Measurements from ENCODE around the gene CHAD. TPM values are rescaled to one million over a fixed set of nuclear protein-coding genes. Genes with fewer than 3 reads are reported as not detected.

CHAD gene
- polyA plus RNA-seq, 1 donor from 2014 or later, result not detected

DNA sequence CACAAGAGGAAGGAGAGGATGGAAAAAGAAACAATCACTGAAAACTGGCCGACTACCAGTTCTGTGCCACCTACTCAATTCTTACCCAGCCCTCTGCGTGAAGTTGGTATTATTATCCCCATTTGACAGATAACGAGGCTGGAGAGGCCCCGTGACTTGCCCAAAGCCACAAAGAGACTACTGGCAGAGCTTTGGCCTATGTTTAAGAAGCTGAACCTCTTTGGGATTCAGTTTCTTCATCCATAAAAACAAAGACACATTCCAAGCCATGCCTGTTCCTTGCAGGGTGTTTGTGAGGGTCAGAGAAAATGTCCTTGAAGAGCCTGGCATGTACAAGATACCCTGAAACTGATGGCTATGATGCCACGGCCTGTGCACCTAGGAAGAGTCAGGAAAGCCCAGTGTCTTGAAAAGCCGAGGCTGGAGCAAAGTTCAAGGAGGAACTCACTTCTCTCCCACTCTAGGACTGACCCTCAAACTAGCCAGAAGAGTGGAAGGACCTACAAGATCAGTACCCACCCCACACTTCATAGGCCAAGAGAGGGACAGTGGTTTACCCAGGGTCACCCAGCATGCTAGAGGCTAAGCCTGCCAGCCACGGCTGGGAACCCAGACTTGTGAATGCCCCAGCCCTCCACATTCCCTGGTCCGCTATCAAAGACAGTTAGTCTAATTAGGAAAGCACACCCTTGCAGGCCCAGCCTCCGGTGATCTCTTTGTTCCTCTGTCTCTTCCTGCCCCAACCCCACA is 44.3 kb downstream of the CHAD start:
- Histone ChIP-seq H3F3A (ENCODE audit: insufficient read depth, low read length, poor library complexity, severe bottlenecking) (no peaks in the 10 kb centered on the region), H4K20me1 (ENCODE audit: insufficient read depth) (no peaks in the 10 kb centered on the region), H3K27ac (ENCODE audit: low read length) (no peak overlapping the region), H3K36me3 (ENCODE audit: insufficient read depth, low read length) (no peaks in the 10 kb centered on the region), H3K9me3 (ENCODE audit: low read length) (no peaks in the 10 kb centered on the region), H3K4me3 (ENCODE audit: low read length) (no peak overlapping the region), H3K9me2 (ENCODE audit: insufficient read depth, low read length) (no peaks in the 10 kb centered on the region), H3K4me2 (ENCODE audit: low read length) (no peak overlapping the region), H3K27me3 (ENCODE audit: insufficient read depth, low read depth, low read length) (peaks cover 7% of the 10 kb centered on the region), H3K9ac (ENCODE audit: low read length) (no peak overlapping the region), H2AFZ (ENCODE audit: low read depth, low read length) (no peak overlapping the region), H3K79me2 (replicated peaks; ENCODE audit: insufficient read depth, low read length) (no peaks in the 10 kb centered on the region)
- no peak for TF ChIP-seq EZH2 (IDR thresholded peaks at IDR 0.05; ENCODE audit: borderline replicate concordance, insufficient read depth, low read length, poor library complexity, severe bottlenecking)
- no peak for TF ChIP-seq SMC3 (conservative IDR thresholded peaks at IDR 0.05; ENCODE audit: poor library complexity)
- TF ChIP-seq TAF1 (IDR thresholded peaks at IDR 0.05; ENCODE audit: low read depth), result no peak
- no peak for TF ChIP-seq RAD21 (conservative IDR thresholded peaks at IDR 0.05)
- TF ChIP-seq, protein P1, sequence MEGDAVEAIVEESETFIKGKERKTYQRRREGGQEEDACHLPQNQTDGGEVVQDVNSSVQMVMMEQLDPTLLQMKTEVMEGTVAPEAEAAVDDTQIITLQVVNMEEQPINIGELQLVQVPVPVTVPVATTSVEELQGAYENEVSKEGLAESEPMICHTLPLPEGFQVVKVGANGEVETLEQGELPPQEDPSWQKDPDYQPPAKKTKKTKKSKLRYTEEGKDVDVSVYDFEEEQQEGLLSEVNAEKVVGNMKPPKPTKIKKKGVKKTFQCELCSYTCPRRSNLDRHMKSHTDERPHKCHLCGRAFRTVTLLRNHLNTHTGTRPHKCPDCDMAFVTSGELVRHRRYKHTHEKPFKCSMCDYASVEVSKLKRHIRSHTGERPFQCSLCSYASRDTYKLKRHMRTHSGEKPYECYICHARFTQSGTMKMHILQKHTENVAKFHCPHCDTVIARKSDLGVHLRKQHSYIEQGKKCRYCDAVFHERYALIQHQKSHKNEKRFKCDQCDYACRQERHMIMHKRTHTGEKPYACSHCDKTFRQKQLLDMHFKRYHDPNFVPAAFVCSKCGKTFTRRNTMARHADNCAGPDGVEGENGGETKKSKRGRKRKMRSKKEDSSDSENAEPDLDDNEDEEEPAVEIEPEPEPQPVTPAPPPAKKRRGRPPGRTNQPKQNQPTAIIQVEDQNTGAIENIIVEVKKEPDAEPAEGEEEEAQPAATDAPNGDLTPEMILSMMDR (IDR thresholded peaks at IDR 0.05; ENCODE audit: poor library complexity, severe bottlenecking), result no peak
- no peak for TF ChIP-seq POLR2AphosphoS5 (IDR thresholded peaks at IDR 0.05)
- TF ChIP-seq, protein P2, sequence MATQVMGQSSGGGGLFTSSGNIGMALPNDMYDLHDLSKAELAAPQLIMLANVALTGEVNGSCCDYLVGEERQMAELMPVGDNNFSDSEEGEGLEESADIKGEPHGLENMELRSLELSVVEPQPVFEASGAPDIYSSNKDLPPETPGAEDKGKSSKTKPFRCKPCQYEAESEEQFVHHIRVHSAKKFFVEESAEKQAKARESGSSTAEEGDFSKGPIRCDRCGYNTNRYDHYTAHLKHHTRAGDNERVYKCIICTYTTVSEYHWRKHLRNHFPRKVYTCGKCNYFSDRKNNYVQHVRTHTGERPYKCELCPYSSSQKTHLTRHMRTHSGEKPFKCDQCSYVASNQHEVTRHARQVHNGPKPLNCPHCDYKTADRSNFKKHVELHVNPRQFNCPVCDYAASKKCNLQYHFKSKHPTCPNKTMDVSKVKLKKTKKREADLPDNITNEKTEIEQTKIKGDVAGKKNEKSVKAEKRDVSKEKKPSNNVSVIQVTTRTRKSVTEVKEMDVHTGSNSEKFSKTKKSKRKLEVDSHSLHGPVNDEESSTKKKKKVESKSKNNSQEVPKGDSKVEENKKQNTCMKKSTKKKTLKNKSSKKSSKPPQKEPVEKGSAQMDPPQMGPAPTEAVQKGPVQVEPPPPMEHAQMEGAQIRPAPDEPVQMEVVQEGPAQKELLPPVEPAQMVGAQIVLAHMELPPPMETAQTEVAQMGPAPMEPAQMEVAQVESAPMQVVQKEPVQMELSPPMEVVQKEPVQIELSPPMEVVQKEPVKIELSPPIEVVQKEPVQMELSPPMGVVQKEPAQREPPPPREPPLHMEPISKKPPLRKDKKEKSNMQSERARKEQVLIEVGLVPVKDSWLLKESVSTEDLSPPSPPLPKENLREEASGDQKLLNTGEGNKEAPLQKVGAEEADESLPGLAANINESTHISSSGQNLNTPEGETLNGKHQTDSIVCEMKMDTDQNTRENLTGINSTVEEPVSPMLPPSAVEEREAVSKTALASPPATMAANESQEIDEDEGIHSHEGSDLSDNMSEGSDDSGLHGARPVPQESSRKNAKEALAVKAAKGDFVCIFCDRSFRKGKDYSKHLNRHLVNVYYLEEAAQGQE (IDR thresholded peaks at IDR 0.05; ENCODE audit: borderline replicate concordance), result no peak
- TF ChIP-seq EP300 (conservative IDR thresholded peaks at IDR 0.05; ENCODE audit: poor library complexity, severe bottlenecking), result no peak
- TF ChIP-seq MXI1 (conservative IDR thresholded peaks at IDR 0.05; ENCODE audit: poor library complexity, severe bottlenecking), result no peak

DNA sequence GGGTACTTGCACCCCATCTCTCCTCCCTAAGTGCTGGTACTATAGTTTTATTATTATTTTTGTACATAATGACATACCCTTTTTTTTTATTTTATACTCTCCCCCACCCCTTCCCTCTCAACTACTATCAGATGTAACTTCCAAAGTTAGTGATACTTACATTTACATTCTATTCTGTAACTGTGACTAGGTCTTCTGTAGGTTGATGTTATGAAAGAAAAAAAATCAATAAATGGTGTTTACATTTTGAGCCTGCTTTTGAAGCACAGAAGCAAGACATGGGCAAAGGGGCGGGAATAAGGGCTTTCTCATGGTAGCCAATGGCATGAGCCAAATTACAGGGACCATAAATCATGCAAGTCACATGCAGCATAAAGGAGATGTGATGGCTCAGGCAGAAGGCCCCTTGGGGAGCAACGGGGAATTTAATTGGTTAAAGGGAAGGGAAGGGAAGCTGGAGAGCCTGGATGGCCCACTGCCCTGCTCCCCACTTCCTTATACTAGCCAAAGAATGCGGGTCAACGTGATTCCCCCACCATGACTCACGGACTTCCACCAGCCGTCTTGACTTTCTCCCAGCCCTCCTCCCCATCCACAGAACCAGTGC is 45.0 kb downstream of the CHAD start:
- no peaks in the 10 kb centered on the region for H3F3A ChIP-seq (ENCODE audit: insufficient read depth, low read length, poor library complexity, severe bottlenecking)
- no peaks in the 10 kb centered on the region for H4K20me1 ChIP-seq (ENCODE audit: insufficient read depth)
- no peak overlapping the region for H2AFZ ChIP-seq (ENCODE audit: low read depth, low read length)
- no peak overlapping the region for H3K4me3 ChIP-seq (ENCODE audit: low read length)
- H3K27me3 ChIP-seq (ENCODE audit: insufficient read depth, low read depth, low read length), result peaks cover 7% of the 10 kb centered on the region
- H3K4me2 ChIP-seq (ENCODE audit: low read length), result no peak overlapping the region
- no peaks in the 10 kb centered on the region for H3K9me2 ChIP-seq (ENCODE audit: insufficient read depth, low read length)
- no peak overlapping the region for H3K27ac ChIP-seq (ENCODE audit: low read length)
- TF ChIP-seq MXI1 (conservative IDR thresholded peaks at IDR 0.05; ENCODE audit: poor library complexity, severe bottlenecking) (no peak), RAD21 (conservative IDR thresholded peaks at IDR 0.05) (no peak), TAF1 (IDR thresholded peaks at IDR 0.05; ENCODE audit: low read depth) (no peak)
- TF ChIP-seq, protein P2 (IDR thresholded peaks at IDR 0.05; ENCODE audit: borderline replicate concordance), result no peak
- TF ChIP-seq, protein P1 (IDR thresholded peaks at IDR 0.05; ENCODE audit: poor library complexity, severe bottlenecking), result no peak
- no peaks in the 10 kb centered on the region for H3K36me3 ChIP-seq (ENCODE audit: insufficient read depth, low read length)
- H3K9ac ChIP-seq (ENCODE audit: low read length), result no peak overlapping the region
- no peaks in the 10 kb centered on the region for H3K9me3 ChIP-seq (ENCODE audit: low read length)
- no peaks in the 10 kb centered on the region for H3K79me2 ChIP-seq (replicated peaks; ENCODE audit: insufficient read depth, low read length)

Data from neural cell (in vitro differentiated cells).